ENCODE results near the gene PRKCE. TPM values are rescaled to one million over a fixed set of nuclear protein-coding genes. Genes with fewer than 3 reads are reported as not detected.

PRKCE gene
- total RNA-seq, 1 experiment from 2014 or later = 12.1 TPM

- BruUV-seq (replicated peaks) = no TSS peak
- peaks cover 6% of the 10 kb centered on the region for H3K36me3 Mint-ChIP-seq (ENCODE audit: insufficient read depth, unreplicated experiment)
- ChIA-PET POLR2A (interaction anchor here (0.8 to 1.4 kb wide), 2 partner anchors 10 to 484 kb away, joined by 3 read pairs; no protein-coding TSS in a partner anchor), CTCF (no interaction called here)
- H3K9me3 Mint-ChIP-seq (ENCODE audit: unreplicated experiment) = no peaks in the 10 kb centered on the region
- TF ChIP-seq CTCF (IDR thresholded peaks at IDR 0.05; ENCODE audit: unreplicated experiment) = no peak
- no peaks in the 10 kb centered on the region for H3K27me3 Mint-ChIP-seq (ENCODE audit: insufficient read depth, unreplicated experiment)
- no peak overlapping the region for H3K4me3 Mint-ChIP-seq (ENCODE audit: unreplicated experiment)
- H3K4me1 Mint-ChIP-seq (ENCODE audit: insufficient read depth, unreplicated experiment) = no peaks in the 10 kb centered on the region
- DNase-seq (ENCODE audit: unreplicated experiment) = no peak
- no peak overlapping the region for H3K27ac Mint-ChIP-seq (ENCODE audit: low read depth, unreplicated experiment)
- intact Hi-C loops (cut with micrococcal nuclease) = no loop called here
Measured at GRCh38 chr2:45952591-45952990, 301.1 kb downstream of the PRKCE start.

GRCh38 chr2:45953376-45954027, 302.0 kb downstream of the PRKCE start:
- intact Hi-C loops (cut with micrococcal nuclease) = no loop called here
- POLR2A ChIA-PET = interaction anchor here (0.6 to 1.4 kb wide), 2 partner anchors 9 to 13 kb away, joined by 3 read pairs; no protein-coding TSS in a partner anchor
- no peaks in the 10 kb centered on the region for H3K9me3 Mint-ChIP-seq (ENCODE audit: unreplicated experiment)
- H3K36me3 Mint-ChIP-seq (ENCODE audit: insufficient read depth, unreplicated experiment) = peaks cover 6% of the 10 kb centered on the region
- TF ChIP-seq CTCF (IDR thresholded peaks at IDR 0.05; ENCODE audit: unreplicated experiment) = no peak
- DNase-seq (ENCODE audit: unreplicated experiment) = no peak
- H3K4me3 Mint-ChIP-seq (ENCODE audit: unreplicated experiment) = no peak overlapping the region
- no peaks in the 10 kb centered on the region for H3K27me3 Mint-ChIP-seq (ENCODE audit: insufficient read depth, unreplicated experiment)
- H3K4me1 Mint-ChIP-seq (ENCODE audit: insufficient read depth, unreplicated experiment) = no peaks in the 10 kb centered on the region
- no peak overlapping the region for H3K27ac Mint-ChIP-seq (ENCODE audit: low read depth, unreplicated experiment)
- CTCF ChIA-PET = no interaction called here
- BruUV-seq (replicated peaks) = no TSS peak

GRCh38 chr2:45954233-45954850, 302.9 kb downstream of the PRKCE start:
- H3K27ac Mint-ChIP-seq (ENCODE audit: low read depth, unreplicated experiment) = no peak overlapping the region
- peaks cover 1% of the 10 kb centered on the region for H3K36me3 Mint-ChIP-seq (ENCODE audit: insufficient read depth, unreplicated experiment)
- no TSS peak for BruUV-seq (replicated peaks)
- CTCF ChIA-PET = interaction anchor here (0.6 to 1.3 kb wide), 2 partner anchors 17 to 18 kb away, joined by 3 to 4 read pairs; no protein-coding TSS in a partner anchor
- intact Hi-C loops (cut with micrococcal nuclease) = no loop called here
- DNase-seq (ENCODE audit: unreplicated experiment) = no peak
- H3K4me3 Mint-ChIP-seq (ENCODE audit: unreplicated experiment) = no peak overlapping the region
- H3K4me1 Mint-ChIP-seq (ENCODE audit: insufficient read depth, unreplicated experiment) = no peaks in the 10 kb centered on the region
- H3K27me3 Mint-ChIP-seq (ENCODE audit: insufficient read depth, unreplicated experiment) = no peaks in the 10 kb centered on the region
- H3K9me3 Mint-ChIP-seq (ENCODE audit: unreplicated experiment) = no peaks in the 10 kb centered on the region
- POLR2A ChIA-PET = interaction anchor here (1.2 kb wide), 1 partner anchor 9 kb away, joined by 4 read pairs; no protein-coding TSS in a partner anchor
- TF ChIP-seq CTCF (IDR thresholded peaks at IDR 0.05; ENCODE audit: unreplicated experiment) = no peak

- H3K36me3 Mint-ChIP-seq (ENCODE audit: insufficient read depth, unreplicated experiment) = no peaks in the 10 kb centered on the region
- no peak overlapping the region for H3K4me3 Mint-ChIP-seq (ENCODE audit: unreplicated experiment)
- POLR2A ChIA-PET = interaction anchor here (0.6 to 1.0 kb wide), 2 partner anchors 18 to 73 kb away, joined by 3 read pairs; no protein-coding TSS in a partner anchor
- peaks cover 20% of the 10 kb centered on the region for H3K4me1 Mint-ChIP-seq (ENCODE audit: insufficient read depth, unreplicated experiment)
- DNase-seq (ENCODE audit: unreplicated experiment) = no peak
- TF ChIP-seq CTCF (IDR thresholded peaks at IDR 0.05; ENCODE audit: unreplicated experiment) = no peak
- BruUV-seq (replicated peaks) = no TSS peak
- H3K27me3 Mint-ChIP-seq (ENCODE audit: insufficient read depth, unreplicated experiment) = no peaks in the 10 kb centered on the region
- CTCF ChIA-PET = interaction anchor here (0.6 kb wide), 1 partner anchor 415 kb away, joined by 5 read pairs; no protein-coding TSS in a partner anchor
- H3K9me3 Mint-ChIP-seq (ENCODE audit: unreplicated experiment) = no peaks in the 10 kb centered on the region
- no peak overlapping the region for H3K27ac Mint-ChIP-seq (ENCODE audit: low read depth, unreplicated experiment)
- intact Hi-C loops (cut with micrococcal nuclease) = no loop called here
Measured at GRCh38 chr2:45957533-45958227, 306.2 kb downstream of the PRKCE start.

Data from MCF 10A (cell line).